HUES64 (cell line): ENCODE measurements around the gene TAF5. TPM values are rescaled to one million over a fixed set of nuclear protein-coding genes. Genes with fewer than 3 reads are reported as not detected.
A peak's percentile ranks its signal among the peaks of the same experiment; 100 is the strongest.
"Not testable (repeated sequence)": the region's sequence is repeated elsewhere in the genome, so short reads cannot be mapped to it uniquely, and the experiment has no call there.

Experiments
- H3K27ac ChIP-seq: 2 replicates; pipeline ENCODE4 v1.7.0; 2013; ENCODE audit warnings: low read depth, low read length, inconsistent platforms
- H3K27me3 ChIP-seq: 2 replicates; pipeline ENCODE4 v1.6.1; 2013; ENCODE audit warnings: mild to moderate bottlenecking, low read length; ENCODE audit not compliant: insufficient read depth
- H3K36me3 ChIP-seq: 2 replicates; pipeline ENCODE4 v1.6.1; 2013; ENCODE audit warnings: mild to moderate bottlenecking, low read length; ENCODE audit not compliant: insufficient read depth
- H3K4me1 ChIP-seq: 2 replicates; pipeline ENCODE4 v1.6.1; 2013; ENCODE audit warnings: mild to moderate bottlenecking, low read length, moderate library complexity; ENCODE audit not compliant: insufficient read depth
- H3K4me3 ChIP-seq: 2 replicates; pipeline ENCODE4 v1.5.1; 2013; ENCODE audit warnings: mild to moderate bottlenecking, low read length, moderate library complexity
- H3K9ac ChIP-seq: 2 replicates; pipeline ENCODE4 v1.6.1; 2013; ENCODE audit warnings: mild to moderate bottlenecking, low read depth, low read length
- H3K9me3 ChIP-seq: 2 replicates; pipeline ENCODE4 v1.6.1; 2013; ENCODE audit warnings: low read depth, low read length; ENCODE audit not compliant: insufficient read depth
- WGBS: fragments of 150-250, 120-280 bp; methylation state at CpG from one replicate; pipeline ENCODE4 v1.1.7; 2013; ENCODE audit warnings: missing lambda C conversion rate; 5-methylcytosine and 5-hydroxymethylcytosine counted together
- polyA plus RNA-seq, 2 experiments: library from polyadenylated mRNA; stranded (reverse); fragments of 50-300 nt; gene quantifications; one replicate each; pipeline ENCODE4 v1.2.3, GENCODE V29; 2013

The TAF5 gene
- polyA plus RNA-seq (2013, experiment 1 of 2): 10.4 TPM
- 10.5 TPM for polyA plus RNA-seq (2013, experiment 2 of 2)

GRCh38 chr10:103367782-103368518 lies at the start of gene TAF5:
Gene TAF5 (plus strand): TSS chr10:103367976. CDS start chr10:103367990, 14 bp downstream.
- Histone ChIP-seq H3K4me3 (peak within 1 kb of the TSS; percentile 75), H3K9ac (peak within 1 kb of the TSS; percentile 64), H3K27ac (peak within 1 kb of the TSS; percentile 63; the same call in 1 of the 2 replicates), H3K36me3 (no peaks in the 10 kb centered on the region), H3K4me1 (no peaks in the 10 kb centered on the region), H3K27me3 (no peaks in the 10 kb centered on the region), H3K9me3 (no peaks in the 10 kb centered on the region)
- WGBS: under 1% methylated on average over 81 of the region's 81 CpGs

GRCh38 chr10:103327906-103328305 lies 39.9 kb upstream of the TAF5 start:
- H3K36me3 ChIP-seq: peaks cover 66% of the 10 kb centered on the region
- 96% methylated on average over 7 of the region's 7 CpGs for WGBS
- no peak overlapping the region for H3K9ac ChIP-seq
- H3K27me3 ChIP-seq: no peaks in the 10 kb centered on the region
- no peaks in the 10 kb centered on the region for H3K4me1 ChIP-seq
- H3K9me3 ChIP-seq: no peaks in the 10 kb centered on the region
- H3K4me3 ChIP-seq: no peak overlapping the region
- no peak overlapping the region for H3K27ac ChIP-seq

GRCh38 chr10:103333934-103334520 lies 33.7 kb upstream of the TAF5 start:
- Histone ChIP-seq H3K27me3 (no peaks in the 10 kb centered on the region), H3K27ac (no peak overlapping the region), H3K9ac (no peak overlapping the region), H3K4me3 (no peak overlapping the region), H3K9me3 (no peaks in the 10 kb centered on the region), H3K36me3 (peaks cover 61% of the 10 kb centered on the region), H3K4me1 (no peaks in the 10 kb centered on the region)
- WGBS: no CpG with 5 or more reads among the region's 2 CpGs

GRCh38 chr10:103334567-103334966 lies 33.2 kb upstream of the TAF5 start:
- no peak overlapping the region for H3K9ac ChIP-seq
- peaks cover 67% of the 10 kb centered on the region for H3K36me3 ChIP-seq
- no peaks in the 10 kb centered on the region for H3K9me3 ChIP-seq
- no peak overlapping the region for H3K4me3 ChIP-seq
- no peaks in the 10 kb centered on the region for H3K4me1 ChIP-seq
- H3K27me3 ChIP-seq: no peaks in the 10 kb centered on the region
- H3K27ac ChIP-seq: no peak overlapping the region

GRCh38 chr10:103336370-103336769 lies 31.4 kb upstream of the TAF5 start:
- WGBS: 96% methylated on average over 3 of the region's 4 CpGs
- H3K4me1 ChIP-seq: no peaks in the 10 kb centered on the region
- H3K36me3 ChIP-seq: peaks cover 62% of the 10 kb centered on the region
- no peak overlapping the region for H3K9ac ChIP-seq
- H3K9me3 ChIP-seq: no peaks in the 10 kb centered on the region
- H3K4me3 ChIP-seq: no peak overlapping the region
- H3K27ac ChIP-seq: no peak overlapping the region
- no peaks in the 10 kb centered on the region for H3K27me3 ChIP-seq

GRCh38 chr10:103350175-103350516 lies 17.6 kb upstream of the TAF5 start:
- 49% methylated on average over 14 of the region's 16 CpGs for WGBS

GRCh38 chr10:103350517-103351260 lies 17.1 kb upstream of the TAF5 start, which contains the start of gene PCGF6:
Gene PCGF6 (minus strand): TSS chr10:103351140. CDS start chr10:103351066, 74 bp downstream.
- Histone ChIP-seq H3K4me1 (peaks cover 3% of the 10 kb centered on the region; the same call in 1 of the 2 replicates), H3K9ac (peak within 1 kb of the TSS; percentile 86), H3K27me3 (no peaks in the 10 kb centered on the region), H3K27ac (peak within 1 kb of the TSS; percentile 85), H3K4me3 (peak within 1 kb of the TSS; percentile 82), H3K9me3 (no peaks in the 10 kb centered on the region), H3K36me3 (peaks cover 28% of the 10 kb centered on the region)
- 1% methylated on average over 82 of the region's 82 CpGs for WGBS

More at GRCh38 chr10:103350175-103350516, 17.6 kb upstream of the TAF5 start:
- peak overlapping the region; percentile 86 for H3K9ac ChIP-seq
- H3K27me3 ChIP-seq: no peaks in the 10 kb centered on the region
- H3K36me3 ChIP-seq: peaks cover 34% of the 10 kb centered on the region
- peak overlapping the region; percentile 82 for H3K4me3 ChIP-seq
- peak overlapping the region; percentile 85 for H3K27ac ChIP-seq
- H3K4me1 ChIP-seq: peaks cover 3% of the 10 kb centered on the region; the same call in 1 of the 2 replicates
- H3K9me3 ChIP-seq: no peaks in the 10 kb centered on the region

GRCh38 chr10:103353281-103353680 lies 14.5 kb upstream of the TAF5 start:
- Histone ChIP-seq H3K27me3 (no peaks in the 10 kb centered on the region), H3K36me3 (peaks cover 9% of the 10 kb centered on the region), H3K27ac (no peak overlapping the region), H3K4me3 (no peak overlapping the region), H3K9ac (no peak overlapping the region), H3K4me1 (peaks cover 3% of the 10 kb centered on the region; the same call in 1 of the 2 replicates), H3K9me3 (no peaks in the 10 kb centered on the region)
- 73% methylated on average over 2 of the region's 2 CpGs for WGBS

- not testable (repeated sequence) for H3K27ac ChIP-seq, H3K9me3 ChIP-seq, H3K4me1 ChIP-seq, H3K9ac ChIP-seq, H3K36me3 ChIP-seq, H3K4me3 ChIP-seq, H3K27me3 ChIP-seq
- 88% methylated on average over 4 of the region's 4 CpGs for WGBS
Measured at GRCh38 chr10:103354567-103354966, 13.2 kb upstream of the TAF5 start.

- 88% methylated on average over 5 of the region's 5 CpGs for WGBS
- no peaks in the 10 kb centered on the region for H3K9me3 ChIP-seq
- H3K27ac ChIP-seq: no peak overlapping the region
- H3K36me3 ChIP-seq: no peaks in the 10 kb centered on the region
- H3K4me3 ChIP-seq: no peak overlapping the region
- H3K27me3 ChIP-seq: no peaks in the 10 kb centered on the region
- peaks cover 3% of the 10 kb centered on the region; the same call in 1 of the 2 replicates for H3K4me1 ChIP-seq
- H3K9ac ChIP-seq: no peak overlapping the region
Measured at GRCh38 chr10:103355906-103356599, 11.7 kb upstream of the TAF5 start.
